PC-3 (cell line): ENCODE results near the gene NECTIN4. TPM values are rescaled to one million over a fixed set of nuclear protein-coding genes. Genes with fewer than 3 reads are reported as not detected.

Experiments
- ATAC-seq: fragments of 200-7000 bp; cut with Tn5 transposase; 2 replicates; pipeline ENCODE4 v1.9.1; 2020; ENCODE audit warnings: mild to moderate bottlenecking, moderate library complexity
- BruUV-seq: library from RNA; stranded (reverse); fragments of 400-500 nt; replicated peaks from 2 replicates; lab custom pipeline; 2021; lab: Mats Ljungman, UMichigan
- CTCF ChIA-PET: fragments of 300-600 bp; sonication (Branson Sonifier 250); formaldehyde crosslinking; loops from one replicate; lab custom pipeline; 2022; ENCODE audit warnings: antibody characterized with exemption; lab: Charles Lee
- POLR2A ChIA-PET: fragments of 300-600 bp; sonication (Branson Sonifier 250); formaldehyde crosslinking; loops from one replicate; lab custom pipeline; 2022; ENCODE audit warnings: antibody characterized with exemption; ENCODE audit not compliant: unreplicated experiment; lab: Charles Lee
- DNase-seq: peaks from one replicate; pipeline ENCODE4 v3.0.0-alpha.2; 2015
- H2AFZ ChIP-seq: fragments of 300-600 bp; sonication (generic); 2 replicates; pipeline ENCODE4 v1.6.0; 2016; ENCODE audit warnings: antibody characterized with exemption, low read length
- H3F3A ChIP-seq: fragments of 300-600 bp; sonication (generic); one replicate; pipeline ENCODE4 v1.6.0; 2017; ENCODE audit warnings: antibody characterized with exemption, low read length, control low read depth, mild to moderate bottlenecking; ENCODE audit not compliant: unreplicated experiment
- H3K27ac ChIP-seq: fragments of 300-600 bp; sonication (generic); 2 replicates; pipeline ENCODE4 v1.5.1; 2016; ENCODE audit warnings: mild to moderate bottlenecking, low read length
- H3K27me3 ChIP-seq: fragments of 300-600 bp; sonication (generic); 2 replicates; pipeline ENCODE4 v1.6.1; 2016; ENCODE audit warnings: low read length, mixed read lengths
- H3K36me3 ChIP-seq: fragments of 300-600 bp; sonication (generic); 2 replicates; pipeline ENCODE4 v1.6.1; 2016; ENCODE audit warnings: low read depth, mixed run types, low read length, mixed read lengths
- H3K4me1 ChIP-seq: fragments of 300-600 bp; sonication (generic); 2 replicates; pipeline ENCODE4 v1.5.1; 2016; ENCODE audit warnings: low read length; ENCODE audit not compliant: insufficient read depth
- H3K4me2 ChIP-seq: fragments of 300-600 bp; sonication (generic); 2 replicates; pipeline ENCODE4 v1.6.0; 2016; ENCODE audit warnings: low read length
- H3K4me3 ChIP-seq: fragments of 300-600 bp; sonication (generic); 2 replicates; pipeline ENCODE4 v1.5.1; 2016; ENCODE audit warnings: mild to moderate bottlenecking, low read length, mixed read lengths
- H3K79me2 ChIP-seq: fragments of 300-600 bp; sonication (generic); 2 replicates; pipeline ENCODE4 v1.6.1; 2017; ENCODE audit warnings: low read length, mixed read lengths
- H3K9ac ChIP-seq: fragments of 300-600 bp; sonication (generic); 2 replicates; pipeline ENCODE4 v1.6.0; 2016; ENCODE audit warnings: mild to moderate bottlenecking, low read length
- H3K9me2 ChIP-seq: fragments of 300-600 bp; sonication (generic); replicated peaks from 2 replicates; pipeline ENCODE4 v1.6.1; 2016; ENCODE audit warnings: mixed run types, low read length, mixed read lengths
- H3K9me3 ChIP-seq: fragments of 300-600 bp; sonication (generic); 2 replicates; pipeline ENCODE4 v1.6.1; 2016; ENCODE audit warnings: low read length, mixed read lengths
- H4K20me1 ChIP-seq: fragments of 300-600 bp; sonication (generic); 2 replicates; pipeline ENCODE4 v1.6.1; 2016; ENCODE audit warnings: low read length, mixed read lengths
- CTCF ChIP-seq: fragments of 300-600 bp; sonication (generic); conservative IDR thresholded peaks from 2 replicates; pipeline ENCODE4 v1.5.1; 2017; ENCODE audit warnings: antibody characterized with exemption, low read depth, mild to moderate bottlenecking, low read length
- EZH2 ChIP-seq: fragments of 300-600 bp; sonication (generic); IDR thresholded peaks from one replicate; pipeline ENCODE4 v1.6.1; 2017; ENCODE audit warnings: antibody characterized with exemption, mild to moderate bottlenecking, low read length; ENCODE audit not compliant: unreplicated experiment
- EZH2phosphoT487 ChIP-seq: fragments of 300-600 bp; sonication (generic); IDR thresholded peaks from 2 replicates; pipeline ENCODE4 v1.6.1; 2018; ENCODE audit warnings: mild to moderate bottlenecking, antibody characterized with exemption, low read length, borderline replicate concordance
- intact Hi-C: fragments of 100-400 bp; cut with micrococcal nuclease; formaldehyde crosslinking; loops from 2 replicates; pipeline ENCODE4 v1.9.0; 2023
- total RNA-seq: library from RNA; depleted of rRNA; stranded (reverse); fragments of >200 nt; gene quantifications from 2 replicates; pipeline ENCODE4 v1.2.3, GENCODE V29; 2014

Gene NECTIN4
- total RNA-seq, 1 experiment from 2014 or later = 6.8 TPM

GRCh38 chr1:161090617-161091016, 1.3 kb upstream of the NECTIN4 start:
- ATAC-seq (no peak), DNase-seq (no peak)
- H3K27me3 ChIP-seq = no peaks in the 10 kb centered on the region
- H3K79me2 ChIP-seq = peaks cover 26% of the 10 kb centered on the region
- peaks cover 63% of the 10 kb centered on the region for H3K4me1 ChIP-seq
- H3K4me3 ChIP-seq = no peak overlapping the region
- no peak overlapping the region for H2AFZ ChIP-seq
- H3K9ac ChIP-seq = no peak overlapping the region
- no peak overlapping the region for H3K4me2 ChIP-seq
- no TSS peak for BruUV-seq
- H4K20me1 ChIP-seq = no peaks in the 10 kb centered on the region
- H3K9me3 ChIP-seq = no peaks in the 10 kb centered on the region
- intact Hi-C loops = no loop called here
- H3K9me2 ChIP-seq = no peaks in the 10 kb centered on the region
- H3F3A ChIP-seq = no peaks in the 10 kb centered on the region
- CTCF ChIA-PET = no interaction called here
- no peaks in the 10 kb centered on the region for H3K36me3 ChIP-seq
- no peak for TF ChIP-seq EZH2
- POLR2A ChIA-PET = no interaction called here
- H3K27ac ChIP-seq = no peak overlapping the region

- Histone ChIP-seq H3K79me2 (peaks cover 26% of the 10 kb centered on the region), H3K27ac (peak overlapping the region; percentile 80), H2AFZ (peak overlapping the region; percentile 41; the same call in 1 of the 2 replicates), H3K9me3 (no peaks in the 10 kb centered on the region), H3K36me3 (no peaks in the 10 kb centered on the region), H3K4me1 (peaks cover 70% of the 10 kb centered on the region), H3K9ac (0 out of 2 replicates have a peak overlapping the region, but pooled peaks have one; percentile 68), H3K27me3 (no peaks in the 10 kb centered on the region), H3K4me3 (no peak overlapping the region), H3F3A (no peaks in the 10 kb centered on the region), H3K4me2 (peak overlapping the region; percentile 83), H4K20me1 (no peaks in the 10 kb centered on the region), H3K9me2 (no peaks in the 10 kb centered on the region)
- intact Hi-C loops = no loop called here
- CTCF ChIA-PET = no interaction called here
- no TSS peak for BruUV-seq
- ATAC-seq = no peak
- TF ChIP-seq CTCF = no peak
- no peak for TF ChIP-seq EZH2phosphoT487
- TF ChIP-seq EZH2 = no peak
- POLR2A ChIA-PET = no interaction called here
- DNase-seq = no peak
Measured at GRCh38 chr1:161089938-161090337, 580 bp upstream of the NECTIN4 start.

GRCh38 chr1:161088587-161089110, 709 bp downstream of the NECTIN4 start:
- Histone ChIP-seq H4K20me1 (no peaks in the 10 kb centered on the region), H3K27me3 (no peaks in the 10 kb centered on the region), H2AFZ (no peak overlapping the region), H3K9me3 (no peaks in the 10 kb centered on the region), H3K27ac (peak overlapping the region; percentile 80), H3K4me2 (peak overlapping the region; percentile 83), H3F3A (no peaks in the 10 kb centered on the region), H3K4me3 (peak overlapping the region; percentile 58), H3K79me2 (peaks cover 26% of the 10 kb centered on the region), H3K36me3 (no peaks in the 10 kb centered on the region), H3K9ac (peak overlapping the region; percentile 68), H3K4me1 (peaks cover 83% of the 10 kb centered on the region), H3K9me2 (no peaks in the 10 kb centered on the region)
- TF ChIP-seq EZH2 = no peak
- TF ChIP-seq EZH2phosphoT487 = no peak
- TF ChIP-seq CTCF = no peak
- no TSS peak for BruUV-seq
- DNase-seq (peak; percentile 64), ATAC-seq (peak; percentile 38)
- CTCF ChIA-PET = interaction anchor here (0.6 kb wide), 1 partner anchor 9 kb away, joined by 4 read pairs; no protein-coding TSS in a partner anchor
- POLR2A ChIA-PET = no interaction called here
- intact Hi-C loops = no loop called here
